ENCODE results near the gene LHFPL5. TPM values are rescaled to one million over a fixed set of nuclear protein-coding genes. Genes with fewer than 3 reads are reported as not detected.

Gene LHFPL5
- total and polyA plus RNA-seq, 2 of the 8 experiments (the other 6 are each of a cell fraction or from before 2014, with no cell fraction given): 0.03 TPM; not detected in 1

- no peak for TF ChIP-seq HDAC6 (IDR thresholded peaks at IDR 0.05; ENCODE audit: low read depth, low read length)
- TF ChIP-seq SRF (IDR thresholded peaks at IDR 0.05; ENCODE audit: low read depth, low read length): no peak
Observed at GRCh38 chr6:35765739-35766138, 39.4 kb upstream of the LHFPL5 start (continued).

Data from H1 (cell line).